NCI-H1694 (cell line): ENCODE data around the gene PAX8.
A peak's percentile ranks its signal among the peaks of the same experiment; 100 is the strongest.

Experiments used
- DNase-seq: peaks from one replicate; lab custom pipeline; 2025; lab: John Stamatoyannopoulos, UW

The PAX8 gene

DNA sequence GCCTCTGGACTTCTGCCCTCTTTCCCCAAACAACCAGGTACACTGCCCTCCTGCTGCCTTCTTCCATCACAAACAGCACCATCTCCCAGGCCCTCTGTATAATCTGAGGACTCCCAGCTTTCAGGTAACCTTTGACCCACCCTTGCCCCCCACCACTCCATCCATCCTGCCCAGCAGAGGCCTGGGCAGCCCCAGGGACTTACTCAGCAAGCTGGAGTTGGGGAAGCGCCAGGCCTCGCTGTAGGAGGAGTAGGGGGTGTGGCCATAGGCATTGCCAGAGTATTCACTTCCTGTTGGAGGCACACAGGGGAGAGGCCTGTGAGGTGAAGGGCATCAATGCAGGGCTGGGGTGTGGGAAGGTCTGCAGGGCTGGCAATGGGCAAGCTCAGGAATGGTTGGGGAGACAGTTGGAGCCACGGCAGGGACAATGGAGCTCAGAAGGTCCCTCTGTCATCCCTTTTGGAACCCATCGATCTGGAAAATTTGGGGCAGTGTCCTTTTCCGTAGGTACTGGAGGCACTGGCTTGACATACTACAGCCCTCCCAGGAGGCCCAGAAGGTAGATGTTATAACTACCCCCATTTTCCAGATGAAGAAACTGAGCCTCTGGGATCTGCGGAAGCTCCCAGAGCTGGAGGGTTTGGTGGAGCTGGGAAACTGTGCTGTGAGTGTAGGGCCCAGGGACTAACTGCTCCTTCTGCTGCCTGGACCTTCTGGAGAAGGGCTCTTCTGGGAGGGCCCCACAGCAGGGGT, 58.7 kb downstream of the PAX8 start:
- DNase-seq = no peak

DNA sequence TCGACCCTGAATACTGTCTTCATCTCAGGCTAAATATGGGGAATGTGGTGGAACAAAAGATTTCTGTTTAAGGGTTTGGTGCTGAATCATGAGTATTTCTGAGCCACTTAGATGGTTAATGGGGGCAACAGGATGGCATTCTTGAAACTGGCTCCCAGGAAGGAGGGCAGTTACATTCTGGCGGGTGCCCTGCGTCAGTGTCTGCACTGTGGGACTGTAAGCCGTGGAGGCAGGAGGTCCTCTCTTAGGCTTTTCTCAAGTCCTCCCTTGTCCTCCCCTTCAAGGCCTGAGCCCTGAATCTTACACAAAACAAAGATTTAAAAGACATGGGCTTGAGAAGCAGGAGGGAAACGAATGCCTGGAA, 59.2 kb downstream of the PAX8 start:
- DNase-seq = no peak

DNA sequence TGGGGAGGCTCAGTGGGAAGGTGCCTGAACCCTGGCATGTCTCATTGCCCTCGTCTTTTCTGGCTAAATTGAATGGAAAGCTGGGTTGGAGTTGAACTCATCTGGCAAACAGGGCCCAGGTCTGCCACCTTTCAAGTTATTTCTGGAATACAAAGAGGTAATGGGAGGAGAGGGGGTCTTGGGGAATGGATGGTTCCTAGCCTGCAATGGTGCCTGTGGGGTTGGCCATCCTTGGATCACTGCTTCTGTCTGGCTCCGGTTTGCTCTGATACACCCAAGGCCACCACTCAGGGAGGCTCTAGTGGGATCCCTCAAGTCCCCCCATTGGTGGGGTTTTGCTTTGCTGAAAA, 59.7 kb downstream of the PAX8 start:
- DNase-seq = no peak

DNA sequence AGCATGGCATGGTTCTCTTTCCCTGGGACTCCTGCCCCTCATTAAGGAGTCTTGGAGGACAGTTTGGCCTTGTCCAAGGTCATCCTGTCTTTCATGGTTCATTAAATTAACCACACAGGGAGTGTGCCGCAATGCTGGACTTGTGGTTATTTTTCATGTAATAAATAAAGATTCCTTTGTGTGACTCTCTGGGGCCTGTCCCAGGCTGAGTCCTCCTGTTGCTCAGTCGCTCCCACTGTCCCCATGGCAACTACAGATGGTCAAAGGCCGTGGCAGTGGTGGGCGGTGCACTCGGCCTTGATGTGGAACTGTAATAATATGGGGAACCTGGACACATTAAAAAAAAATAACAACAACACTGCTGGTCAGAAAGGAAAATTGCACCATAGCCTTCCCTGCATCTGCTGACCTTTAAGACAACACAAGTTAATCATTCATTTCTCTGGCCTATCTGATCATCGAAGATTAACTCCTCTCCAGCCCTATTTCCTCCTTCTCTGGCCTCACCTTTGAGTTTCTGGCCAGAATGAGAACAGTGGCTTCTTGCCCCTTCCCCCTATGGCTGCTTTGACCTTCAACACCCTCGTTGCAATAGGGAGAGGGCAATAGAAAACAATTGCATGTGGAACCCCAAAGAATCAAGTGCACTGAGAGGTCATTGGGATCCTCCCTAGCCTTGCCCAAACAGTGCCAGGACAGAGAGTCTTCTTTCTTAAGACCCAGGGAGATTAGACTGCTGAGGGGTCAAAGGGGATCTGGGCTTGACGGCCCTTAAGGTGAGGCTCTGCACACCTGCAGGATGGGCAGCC, 60.2 kb downstream of the PAX8 start:
- DNase-seq = no peak

DNA sequence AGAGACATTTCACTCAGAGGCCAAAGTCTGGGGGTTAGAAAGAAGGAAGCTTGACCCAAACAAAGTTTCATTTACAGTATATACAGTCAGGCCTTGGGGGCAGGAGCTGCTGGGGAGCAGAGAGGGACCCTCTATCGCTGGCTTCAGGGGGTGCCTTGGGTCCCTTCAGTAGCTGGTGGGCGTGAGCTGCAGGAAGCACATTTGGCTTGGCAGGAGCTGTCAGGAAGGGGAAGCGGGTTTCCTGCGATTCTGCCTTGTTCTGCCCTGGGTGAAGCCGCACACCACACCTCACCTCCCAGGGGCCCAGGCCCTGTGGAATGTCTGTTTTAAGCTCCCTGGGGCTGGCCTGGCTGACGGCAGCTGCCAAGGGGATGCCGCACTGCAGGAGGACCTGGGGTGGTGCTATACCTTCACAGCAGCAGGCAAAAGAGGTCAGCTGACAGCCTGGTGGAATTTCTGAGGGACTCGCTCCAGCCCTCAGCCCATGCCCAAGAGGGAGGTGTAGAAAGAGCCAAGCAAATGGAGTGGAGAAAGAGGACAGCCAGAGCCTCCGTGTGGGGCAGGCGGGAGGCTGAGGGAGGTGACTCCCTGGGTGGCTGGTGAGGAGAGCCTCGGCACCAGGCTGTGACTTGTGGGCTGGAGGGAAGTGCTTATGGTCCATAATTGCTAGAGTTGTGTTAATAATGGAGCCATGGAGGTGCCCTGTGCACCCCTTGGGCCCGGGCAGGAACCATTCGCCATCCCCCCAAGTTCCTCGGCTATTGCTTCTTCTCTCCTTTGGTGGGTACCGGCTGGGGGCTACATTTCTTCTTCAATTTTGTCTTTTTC, 61.1 kb downstream of the PAX8 start:
- DNase-seq = no peak

DNA sequence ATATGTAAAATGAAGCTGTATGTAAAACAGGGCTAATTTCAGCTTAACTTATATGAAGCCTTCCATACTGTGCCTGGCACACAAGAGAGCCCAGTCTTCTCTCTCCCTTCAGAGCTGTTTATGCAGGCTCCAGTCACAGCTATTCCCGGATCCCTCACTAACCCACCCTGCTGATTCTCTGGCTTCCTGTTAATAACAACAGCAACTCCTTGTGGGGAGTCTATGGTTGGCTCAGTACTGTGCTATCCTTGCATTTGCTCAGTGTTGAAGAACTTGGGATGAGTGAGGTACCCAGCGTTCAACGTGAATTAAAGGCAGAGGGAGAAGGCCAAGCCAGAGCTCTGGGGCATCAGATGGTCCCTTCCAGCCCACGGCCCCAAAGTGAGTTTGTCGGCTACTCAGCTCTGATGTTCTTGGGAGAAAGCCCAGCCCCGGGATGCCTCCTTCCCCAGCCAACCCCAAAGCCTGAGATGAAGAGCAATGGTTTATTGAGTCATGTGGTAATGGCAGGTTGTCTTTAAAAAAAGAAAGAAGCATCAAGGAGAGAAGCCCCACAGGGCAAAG, 61.7 kb downstream of the PAX8 start:
- no peak for DNase-seq

DNA sequence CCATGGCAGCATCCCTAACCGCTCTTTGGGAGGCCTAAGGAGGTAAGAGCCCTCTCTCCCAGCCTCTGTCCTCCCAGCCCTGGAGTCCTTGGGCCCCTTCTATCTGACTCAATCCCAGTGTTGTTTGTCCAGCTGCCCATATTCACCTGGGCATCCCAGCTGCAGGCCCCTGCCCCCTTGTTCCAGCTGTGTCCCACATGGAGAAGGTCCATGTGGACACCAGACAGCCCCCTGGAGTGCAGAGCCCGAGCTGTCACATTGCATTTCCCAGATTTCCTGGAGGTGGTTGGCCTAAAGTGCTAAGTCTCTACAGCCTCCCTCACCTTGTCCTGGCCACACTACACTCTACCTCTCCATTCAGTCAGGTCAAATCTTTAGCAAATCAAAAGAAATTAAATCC, 62.4 kb downstream of the PAX8 start:
- DNase-seq = no peak

DNA sequence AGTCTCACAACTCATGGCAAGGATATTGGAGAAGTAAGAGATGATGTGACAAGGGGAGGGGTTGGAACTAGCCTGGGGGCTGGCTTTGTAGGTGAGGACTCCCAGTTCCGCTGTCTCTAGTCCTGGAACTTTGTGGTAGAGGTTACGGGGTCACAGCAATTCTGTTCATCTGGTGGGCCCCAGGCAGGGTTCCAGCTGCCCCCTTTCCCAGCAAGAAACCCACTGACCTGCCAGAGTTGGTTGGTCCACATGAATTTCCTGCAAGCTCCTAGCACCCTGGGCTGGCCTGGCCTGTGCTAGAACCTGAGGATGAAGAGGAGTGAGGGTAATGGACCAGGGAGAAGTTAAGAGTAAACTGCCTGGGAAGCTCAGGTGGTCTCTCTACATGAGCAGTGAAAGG, 63.7 kb downstream of the PAX8 start:
- no peak for DNase-seq

DNA sequence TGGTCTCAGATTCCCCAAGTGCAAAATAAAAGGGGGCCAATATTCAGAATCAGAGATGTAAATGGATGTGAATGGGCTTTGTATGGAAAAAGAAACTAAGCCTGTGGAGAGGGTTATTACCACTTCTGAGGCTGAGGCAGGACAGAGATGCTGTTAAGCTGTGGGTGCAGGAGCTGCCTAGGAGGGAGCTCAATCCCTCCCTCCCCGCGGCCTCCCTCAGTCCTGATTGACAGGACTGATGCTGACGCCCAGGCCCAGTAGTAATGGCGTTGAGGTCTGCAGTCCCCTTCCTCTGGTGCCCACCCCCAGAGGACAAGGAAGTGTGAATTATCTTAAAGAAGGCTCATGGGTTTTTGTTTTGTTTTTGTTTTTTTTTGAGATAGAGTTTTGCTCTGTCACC, 64.6 kb downstream of the PAX8 start:
- no peak for DNase-seq

DNA sequence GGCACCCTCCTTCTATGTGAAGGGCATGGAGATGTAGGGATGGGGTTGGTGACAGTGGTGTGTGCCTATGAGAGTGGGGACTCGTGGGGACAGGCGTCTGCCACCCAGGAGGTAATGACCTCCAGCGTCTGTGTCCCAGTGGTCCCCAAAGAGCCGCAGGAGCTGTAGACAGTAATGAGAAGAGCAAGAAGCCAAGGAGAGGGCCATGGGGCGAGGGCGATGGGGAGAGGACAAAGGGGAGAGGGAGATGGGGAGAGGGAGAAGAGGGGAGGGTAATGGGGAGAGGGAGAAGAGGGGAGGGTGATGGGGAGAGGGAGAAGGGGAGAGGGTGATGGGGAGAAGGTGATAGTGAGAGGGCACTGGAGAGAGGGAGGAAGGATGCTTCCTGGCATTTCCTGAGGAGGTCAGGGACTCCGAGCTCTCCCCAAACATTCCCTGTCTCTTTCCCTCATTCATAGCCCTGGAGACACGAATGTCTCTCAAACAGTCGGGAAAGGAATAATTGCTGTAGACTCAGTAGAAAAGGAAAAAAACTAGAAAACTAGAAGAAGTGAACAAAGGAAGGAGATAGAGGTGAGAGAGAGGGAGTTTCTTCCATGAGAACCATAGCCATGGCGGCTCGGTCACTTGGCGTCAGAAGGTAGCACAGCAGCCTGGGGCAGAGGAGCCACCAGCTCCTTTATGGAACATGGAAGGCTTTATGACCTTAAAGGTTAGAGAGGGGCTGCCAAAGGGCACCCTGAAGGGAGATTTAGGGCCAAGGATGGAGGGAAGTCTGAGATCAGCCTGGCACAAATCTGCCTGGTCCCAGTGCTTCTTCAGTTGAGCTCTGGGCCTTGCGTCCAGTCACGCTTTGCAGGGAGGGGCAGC, 65.4 kb downstream of the PAX8 start:
- no peak for DNase-seq

DNA sequence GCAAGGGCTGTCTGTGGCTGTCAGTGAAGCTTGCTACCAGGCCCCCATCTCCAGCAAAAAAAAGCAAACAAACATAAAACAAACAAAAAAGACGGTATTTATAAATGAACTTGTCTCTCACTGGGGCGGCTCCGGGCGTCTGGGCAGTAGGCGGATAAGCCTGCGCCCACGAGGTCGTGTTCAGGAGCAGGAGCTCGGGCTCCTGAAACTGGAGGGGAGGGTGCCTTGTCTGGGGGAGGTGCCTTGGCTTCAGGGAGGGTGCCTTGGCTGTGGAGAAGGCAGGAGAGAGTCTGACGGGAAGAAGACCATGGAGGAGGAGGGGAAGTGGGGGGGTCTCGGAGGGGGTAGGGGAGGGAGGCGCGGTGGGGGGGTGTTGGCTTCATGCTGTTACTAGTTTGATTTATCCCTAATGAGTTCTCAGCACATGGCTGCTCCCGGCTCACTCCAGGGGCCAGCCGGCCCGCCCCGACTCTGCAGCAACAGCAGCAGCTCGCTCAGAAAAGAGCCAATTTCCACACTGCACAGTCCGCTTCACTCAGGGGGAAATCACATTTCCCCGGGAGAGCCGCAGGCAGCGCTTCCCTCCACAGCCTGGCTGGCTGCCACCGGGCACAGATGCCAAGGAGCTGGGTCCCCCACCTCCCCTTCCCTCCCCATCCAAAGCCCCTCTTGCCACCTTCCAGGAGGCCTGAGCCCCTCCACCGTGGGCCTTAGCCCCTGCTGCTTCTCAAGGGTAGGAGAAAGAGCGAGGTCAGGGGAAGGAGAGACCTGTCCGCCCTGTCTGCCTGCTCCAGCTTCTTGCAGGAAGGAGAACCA, 66.3 kb downstream of the PAX8 start:
- DNase-seq = peak; percentile 34

DNA sequence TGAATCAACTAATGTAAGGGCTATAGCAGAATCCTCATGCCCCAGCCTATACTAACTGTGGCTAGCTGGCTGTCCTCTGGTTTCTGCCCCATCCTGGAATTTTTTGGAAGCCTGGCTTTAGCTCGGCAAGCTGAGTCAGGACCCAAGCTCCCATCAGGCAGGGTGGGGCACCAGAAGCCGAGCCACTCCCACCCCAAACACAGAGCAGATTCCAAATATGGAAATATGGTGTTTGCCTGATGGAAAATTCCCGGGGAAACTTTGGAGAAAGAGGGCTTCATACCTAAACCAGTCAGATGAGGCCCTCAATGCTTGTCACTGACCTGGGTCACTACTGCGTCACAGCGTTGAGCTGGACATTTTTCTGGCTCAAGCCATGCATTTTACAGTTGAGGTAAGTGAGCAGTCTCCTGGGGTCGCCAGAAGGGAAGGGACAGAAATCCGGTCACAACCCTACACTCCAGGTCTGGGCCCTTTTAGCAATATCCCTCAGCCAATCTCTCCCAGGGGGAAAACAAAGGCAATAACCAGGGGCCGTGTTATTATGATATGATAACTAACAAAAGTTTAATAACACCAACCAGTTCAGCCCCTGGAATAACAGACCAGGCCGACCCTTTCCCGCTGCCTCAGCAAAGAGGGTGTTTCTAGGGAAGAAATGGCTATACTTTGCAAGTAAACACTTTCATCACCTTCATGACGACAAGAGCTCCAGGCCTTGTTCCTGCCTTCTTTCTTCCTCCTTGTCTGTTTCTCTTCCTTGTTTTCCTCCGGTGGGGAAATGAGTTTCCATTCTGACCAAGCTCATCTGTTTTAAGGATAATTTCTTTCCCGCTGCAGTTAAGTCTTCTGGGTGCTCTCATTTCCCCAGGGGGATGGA, 67.3 kb downstream of the PAX8 start:
- DNase-seq = no peak

DNA sequence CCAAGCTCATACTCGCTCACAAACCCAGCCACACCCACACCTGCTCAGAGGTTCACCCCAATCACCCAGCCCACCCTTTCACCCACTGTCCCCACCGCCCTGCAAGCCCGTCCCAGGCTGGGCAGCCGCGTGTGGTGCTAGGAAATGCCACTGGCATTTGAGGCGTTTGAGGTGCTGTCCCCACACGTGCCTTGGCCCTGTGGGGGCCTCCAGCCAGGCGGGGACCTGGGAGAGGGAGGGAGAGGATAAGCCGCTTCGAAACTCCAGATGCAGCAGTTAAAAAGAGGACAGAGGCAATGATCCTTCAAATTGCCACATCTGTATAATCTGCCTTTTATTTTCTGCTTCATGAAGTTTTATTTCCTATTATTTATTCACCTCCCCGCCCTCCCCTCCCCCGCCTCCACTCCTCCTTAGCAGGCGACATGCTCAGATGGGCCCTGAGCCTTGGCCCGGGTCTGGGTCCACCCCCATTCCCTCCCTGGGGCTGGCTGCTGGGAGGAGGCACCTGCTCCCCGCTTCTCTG, 69.0 kb downstream of the PAX8 start:
- no peak for DNase-seq

DNA sequence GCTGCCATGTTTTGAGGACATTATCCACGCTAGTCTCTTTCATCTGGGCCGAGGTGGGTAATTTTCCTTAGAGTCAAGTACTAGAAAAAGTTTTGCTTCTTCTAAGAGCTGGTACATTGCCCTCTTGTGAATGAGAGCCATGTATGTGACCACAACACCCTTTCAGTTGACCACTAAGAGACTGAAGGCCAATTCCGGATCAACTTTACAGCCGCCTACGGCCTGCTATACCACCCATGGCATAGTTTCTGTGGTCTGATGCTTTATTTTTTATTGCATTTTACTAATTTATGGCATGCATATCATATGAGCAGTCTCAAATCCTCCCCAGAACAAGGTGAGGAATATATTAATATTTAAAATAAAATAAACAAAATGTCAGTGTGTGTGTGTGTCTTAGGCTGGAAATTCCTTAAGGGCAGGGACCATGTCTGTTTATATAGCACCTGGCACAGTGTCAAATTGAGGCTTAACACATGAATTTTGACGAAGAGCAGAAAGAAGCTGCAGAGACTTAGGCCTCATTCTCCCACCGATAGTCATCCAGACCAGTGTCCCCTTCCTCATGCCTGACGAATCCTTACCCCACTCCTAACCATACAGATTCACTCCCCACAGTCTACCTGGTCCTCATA, 69.6 kb downstream of the PAX8 start:
- DNase-seq = no peak

DNA sequence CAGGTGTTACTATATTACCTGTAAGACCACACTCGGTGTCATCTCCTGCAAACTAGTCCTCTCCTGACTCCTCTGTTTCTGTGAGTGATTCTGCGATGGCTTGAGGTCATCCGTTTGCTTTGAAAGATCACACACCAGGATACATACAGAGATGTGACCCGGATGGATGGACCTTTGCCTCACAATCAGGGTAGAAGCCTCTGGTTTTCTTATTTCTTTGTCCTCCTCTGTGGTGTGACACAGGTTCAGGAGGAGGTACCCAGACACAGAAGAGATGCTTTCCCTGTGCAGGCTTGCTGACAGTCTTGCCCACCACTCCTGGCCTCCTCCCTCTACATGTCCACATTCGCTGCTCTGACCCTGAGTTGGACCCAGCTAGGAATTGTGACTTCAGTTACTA, 70.3 kb downstream of the PAX8 start:
- no peak for DNase-seq

DNA sequence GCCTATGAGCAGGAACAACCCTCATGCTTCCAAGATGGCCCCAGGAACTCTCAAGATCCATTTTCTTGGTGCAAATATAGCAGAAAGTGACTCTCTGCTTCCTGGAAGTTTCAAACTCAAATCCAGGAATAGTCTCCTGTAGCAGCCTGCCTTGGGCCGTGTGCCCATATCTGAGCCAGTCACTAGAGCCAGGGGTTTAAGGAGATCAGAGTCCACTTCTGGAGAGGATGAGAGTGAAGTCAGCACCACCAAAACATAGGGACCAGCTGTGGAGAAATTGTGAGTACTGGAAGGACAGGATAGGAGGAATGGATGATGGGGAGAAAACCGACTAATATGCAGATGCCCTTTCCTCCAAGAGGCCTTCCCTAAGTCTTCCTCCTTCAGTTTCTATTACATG, 71.7 kb downstream of the PAX8 start:
- DNase-seq = no peak

DNA sequence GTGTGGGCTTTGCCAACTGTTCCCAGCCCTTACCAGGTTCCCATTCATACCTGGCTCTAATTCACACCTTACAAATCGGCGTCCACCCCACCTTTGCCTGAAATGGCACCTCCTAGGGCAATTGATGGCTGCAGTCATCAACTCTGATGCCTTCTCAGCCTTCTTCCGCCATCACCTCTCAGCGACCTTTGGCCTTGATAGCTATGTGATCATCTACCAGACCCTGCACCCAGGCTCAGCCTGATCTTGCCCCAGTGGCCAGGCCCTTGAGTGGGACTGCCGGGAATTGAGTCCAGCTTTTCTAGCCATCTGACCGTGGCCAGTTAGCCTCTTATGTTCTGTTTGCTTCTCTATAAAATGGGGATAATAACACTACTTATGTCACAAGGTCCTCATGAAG, 72.5 kb downstream of the PAX8 start:
- DNase-seq = no peak

DNA sequence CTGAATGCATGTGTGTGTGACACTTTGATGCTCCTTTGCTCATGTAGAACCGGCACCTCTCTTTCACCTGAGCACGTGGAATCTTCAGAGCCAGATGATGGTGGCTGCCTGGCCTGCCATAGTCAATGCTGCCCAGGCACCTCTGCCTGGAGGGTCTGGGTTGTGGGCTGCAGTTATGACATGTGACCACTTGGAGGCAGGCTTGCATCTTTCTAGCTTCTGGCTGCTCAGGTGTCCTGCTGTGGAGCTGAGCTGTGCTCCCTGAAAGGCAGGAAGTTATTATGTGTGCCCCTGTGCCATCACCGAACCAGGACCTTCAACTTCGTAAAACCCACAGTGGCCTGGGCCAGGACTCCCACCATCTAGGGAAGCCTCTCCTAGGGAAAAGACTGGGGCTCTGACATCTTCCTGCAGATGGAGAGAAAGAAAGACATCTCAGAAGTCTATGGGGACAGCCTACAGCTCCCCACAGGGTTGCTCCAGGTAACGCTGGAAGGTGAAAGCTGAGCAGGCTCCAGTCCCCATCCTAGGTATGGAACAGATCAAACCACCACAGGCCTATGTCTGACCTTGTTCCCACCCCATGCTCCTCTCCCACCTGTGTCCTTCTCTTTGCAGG, 74.7 kb downstream of the PAX8 start:
- peak; percentile 71 for DNase-seq

DNA sequence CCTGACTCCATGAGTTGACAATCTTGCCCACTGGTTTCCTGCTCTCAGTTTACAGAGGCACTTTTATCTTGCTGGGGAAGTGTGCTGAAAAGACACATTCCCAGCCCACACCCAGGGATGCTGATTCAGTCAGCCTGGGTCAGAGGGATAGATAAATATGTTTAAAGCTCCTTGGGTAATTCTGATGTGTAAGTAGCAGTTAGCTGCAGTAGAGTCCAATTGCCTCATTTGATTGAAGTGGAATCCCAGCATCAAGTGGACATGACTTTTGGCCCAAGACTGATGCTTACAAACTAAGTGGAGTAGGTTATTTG, 75.5 kb downstream of the PAX8 start:
- DNase-seq = no peak
